K562 (cell line): ENCODE measurements around the gene HES5. TPM values are rescaled to one million over a fixed set of nuclear protein-coding genes. Genes with fewer than 3 reads are reported as not detected.

Source experiments
- ARID3B ChIP-seq: fragments of 250-450 bp; sonication (Bioruptor Pico); IDR thresholded peaks from 2 replicates; pipeline ENCODE4 v1.4.0; 2020; ENCODE audit warnings: borderline replicate concordance
- CBX1 ChIP-seq: sonication (generic); IDR thresholded peaks from 2 replicates; pipeline ENCODE4 v1.6.1; 2016; ENCODE audit warnings: antibody characterized with exemption, low read depth, mild to moderate bottlenecking
- CREM ChIP-seq: IDR thresholded peaks from 2 replicates; pipeline ENCODE4 v1.6.1; 2014; ENCODE audit warnings: antibody characterized with exemption, low read depth
- DNMT1 ChIP-seq: fragments of 450-650 bp; IDR thresholded peaks from 2 replicates; pipeline ENCODE4 v1.6.1; 2016; ENCODE audit warnings: antibody characterized with exemption, mild to moderate bottlenecking
- E2F6 ChIP-seq, 2 experiments: IDR thresholded peaks; 2 replicates each; pipeline ENCODE4 v1.6.1; 2011; ENCODE audit warnings: borderline replicate concordance in 1 of 2, control low read depth in 1 of 2, low read depth in 1 of 2, low read length in 1 of 2, mild to moderate bottlenecking in 1 of 2, mixed read lengths in 1 of 2, moderate library complexity in 1 of 2; ENCODE audit not compliant: insufficient read depth in 1 of 2, insufficient read length in 1 of 2, poor library complexity in 1 of 2, severe bottlenecking in 1 of 2; ENCODE audit errors: extremely low read depth in 1 of 2
- EP400 ChIP-seq: fragments of 450-650 bp; IDR thresholded peaks from 2 replicates; pipeline ENCODE4 v1.6.1; 2017; ENCODE audit warnings: antibody characterized with exemption, mild to moderate bottlenecking, moderate library complexity
- ETV1 ChIP-seq: fragments of 450-650 bp; conservative IDR thresholded peaks from 2 replicates; pipeline ENCODE4 v1.6.1; 2016; ENCODE audit warnings: missing genetic modification characterization, control low read depth, low read depth, missing compliant biosample characterization
- HNRNPUL1 ChIP-seq: fragments of 200-400 bp; formaldehyde crosslinking; IDR thresholded peaks from 2 replicates; pipeline ENCODE4 v1.6.1; 2017; ENCODE audit warnings: low read length
- NR4A1 ChIP-seq, 2 experiments: fragments of 250-450 bp in 1 of 2; fragments of 450-650 bp in 1 of 2; sonication (Bioruptor Pico) in 1 of 2; IDR thresholded peaks; 2 replicates each; pipeline versions ENCODE4 v1.4.0 to v1.6.1; 2016 to 2020; ENCODE audit warnings: mild to moderate bottlenecking in 2 of 2, missing compliant biosample characterization in 1 of 2, missing genetic modification characterization in 1 of 2, moderate library complexity in 1 of 2
- RFX7 ChIP-seq: fragments of 250-450 bp; sonication (Bioruptor Pico); IDR thresholded peaks from 2 replicates; pipeline ENCODE4 v1.5.1; 2021; ENCODE audit warnings: mild to moderate bottlenecking
- TBL1XR1 ChIP-seq, 2 experiments: IDR thresholded peaks; 2 replicates each; pipeline ENCODE4 v1.6.1; 2012; ENCODE audit warnings: improper control_type of control experiment in 2 of 2, low read length in 2 of 2, mild to moderate bottlenecking in 1 of 2
- THRAP3 ChIP-seq: fragments of 450-650 bp; IDR thresholded peaks from 2 replicates; pipeline ENCODE4 v1.6.1; 2016; ENCODE audit warnings: mild to moderate bottlenecking, inconsistent platforms, borderline replicate concordance
- ZNF232 ChIP-seq: sonication (generic); formaldehyde crosslinking; IDR thresholded peaks from 2 replicates; pipeline ENCODE4 v1.8.0; 2022; ENCODE audit warnings: mild to moderate bottlenecking, missing genetic modification reagents
- ZNF436 ChIP-seq: fragments of 250-450, 450-650 bp; sonication (Bioruptor Pico); formaldehyde crosslinking; IDR thresholded peaks from 2 replicates; pipeline ENCODE4 v1.7.0; 2020; ENCODE audit warnings: mild to moderate bottlenecking
- ZNF707 ChIP-seq: fragments of 250-450 bp; sonication (Bioruptor Pico); conservative IDR thresholded peaks from 2 replicates; pipeline ENCODE4 v1.8.0; 2022; ENCODE audit warnings: inconsistent platforms, mild to moderate bottlenecking, moderate library complexity
- polyA plus RNA-seq, 8 experiments: library from polyadenylated mRNA; depleted of rRNA in 4 of 8; stranded (reverse) in 5 of 8; unstranded in 3 of 8; fragments of >200 nt; fragmentation: Nextera tagmentation in 2 of 8; fragmentation: Illumina TruSeq in 1 of 8; extraction: Ambion mirVana in 2 of 8; extraction: Trizol in 1 of 8; gene quantifications; 2 replicates each; pipeline versions ENCODE4 v1.2.1 to v1.2.3, GENCODE V29; 2011 to 2014; ENCODE audit warnings: inconsistent platforms in 1 of 8, missing spikeins in 1 of 8
- total RNA-seq, 7 experiments: library from RNA; depleted of rRNA in 6 of 7; stranded (reverse); fragments of >200 nt in 6 of 7; fragmentation: Illumina TruSeq in 2 of 7; extraction: Trizol in 2 of 7; gene quantifications; 2 replicates each; pipeline versions ENCODE4 v1.2.1 to v1.2.3, GENCODE V29; 2011 to 2021; ENCODE audit warnings: low replicate concordance in 1 of 7
- TF ChIP-seq, protein P1 (sequence below): fragments of 150-350 bp; IDR thresholded peaks from 2 replicates; pipeline ENCODE4 v1.6.1; 2014; ENCODE audit warnings: low read depth, mild to moderate bottlenecking, low read length, borderline replicate concordance
- TF ChIP-seq, protein P2 (sequence below): fragments of 450-650 bp; formaldehyde crosslinking; IDR thresholded peaks from 2 replicates; pipeline ENCODE4 v1.4.0; 2022; ENCODE audit warnings: missing genetic modification characterization
- TF ChIP-seq, protein P3 (sequence below): fragments of 450-650 bp; formaldehyde crosslinking; IDR thresholded peaks from 2 replicates; pipeline ENCODE4 v1.4.0; 2022; ENCODE audit warnings: missing genetic modification characterization

The HES5 gene
- total and polyA plus RNA-seq, 9 of the 15 experiments (the other 6 are each of a cell fraction or from before 2014, with no cell fraction given), result not detected

- TF ChIP-seq HNRNPUL1 (no peak), ZNF436 (CRISPR knock-in tag) (peak; percentile 97), ZNF232 (CRISPR knock-in tag) (no peak), EP400 (no peak; the same call in 1 of the 2 replicates), TBL1XR1 (IDR thresholded peaks at IDR 0.05; ENCODE audit: low read length in 2 of 2) (0 out of 4 replicates have a peak, but pooled peaks of 1 of the 2 experiments have one; percentile 38), RFX7 (no peak), ARID3B (CRISPR knock-in tag) (no peak), THRAP3 (no peak), NR4A1 (CRISPR knock-in tag; IDR thresholded peaks at IDR 0.05) (no peak), NR4A1 (tag; IDR thresholded peaks at IDR 0.05) (no peak), CBX1 (peak; percentile 54; the same call in 1 of the 2 replicates), ETV1 (tag) (no peak), DNMT1 (no peak), CREM (peak; percentile 63), ZNF707 (no peak), E2F6 (IDR thresholded peaks at IDR 0.05; ENCODE audit: borderline replicate concordance in 1 of 2, extremely low read depth in 1 of 2, insufficient read depth in 1 of 2, insufficient read length in 1 of 2, low read depth in 1 of 2, low read length in 1 of 2, poor library complexity in 1 of 2, severe bottlenecking in 1 of 2) (peak; percentile 85 to 97)
- TF ChIP-seq, protein P1, sequence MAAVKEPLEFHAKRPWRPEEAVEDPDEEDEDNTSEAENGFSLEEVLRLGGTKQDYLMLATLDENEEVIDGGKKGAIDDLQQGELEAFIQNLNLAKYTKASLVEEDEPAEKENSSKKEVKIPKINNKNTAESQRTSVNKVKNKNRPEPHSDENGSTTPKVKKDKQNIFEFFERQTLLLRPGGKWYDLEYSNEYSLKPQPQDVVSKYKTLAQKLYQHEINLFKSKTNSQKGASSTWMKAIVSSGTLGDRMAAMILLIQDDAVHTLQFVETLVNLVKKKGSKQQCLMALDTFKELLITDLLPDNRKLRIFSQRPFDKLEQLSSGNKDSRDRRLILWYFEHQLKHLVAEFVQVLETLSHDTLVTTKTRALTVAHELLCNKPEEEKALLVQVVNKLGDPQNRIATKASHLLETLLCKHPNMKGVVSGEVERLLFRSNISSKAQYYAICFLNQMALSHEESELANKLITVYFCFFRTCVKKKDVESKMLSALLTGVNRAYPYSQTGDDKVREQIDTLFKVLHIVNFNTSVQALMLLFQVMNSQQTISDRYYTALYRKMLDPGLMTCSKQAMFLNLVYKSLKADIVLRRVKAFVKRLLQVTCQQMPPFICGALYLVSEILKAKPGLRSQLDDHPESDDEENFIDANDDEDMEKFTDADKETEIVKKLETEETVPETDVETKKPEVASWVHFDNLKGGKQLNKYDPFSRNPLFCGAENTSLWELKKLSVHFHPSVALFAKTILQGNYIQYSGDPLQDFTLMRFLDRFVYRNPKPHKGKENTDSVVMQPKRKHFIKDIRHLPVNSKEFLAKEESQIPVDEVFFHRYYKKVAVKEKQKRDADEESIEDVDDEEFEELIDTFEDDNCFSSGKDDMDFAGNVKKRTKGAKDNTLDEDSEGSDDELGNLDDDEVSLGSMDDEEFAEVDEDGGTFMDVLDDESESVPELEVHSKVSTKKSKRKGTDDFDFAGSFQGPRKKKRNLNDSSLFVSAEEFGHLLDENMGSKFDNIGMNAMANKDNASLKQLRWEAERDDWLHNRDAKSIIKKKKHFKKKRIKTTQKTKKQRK, result no peak
- TF ChIP-seq, protein P2, sequence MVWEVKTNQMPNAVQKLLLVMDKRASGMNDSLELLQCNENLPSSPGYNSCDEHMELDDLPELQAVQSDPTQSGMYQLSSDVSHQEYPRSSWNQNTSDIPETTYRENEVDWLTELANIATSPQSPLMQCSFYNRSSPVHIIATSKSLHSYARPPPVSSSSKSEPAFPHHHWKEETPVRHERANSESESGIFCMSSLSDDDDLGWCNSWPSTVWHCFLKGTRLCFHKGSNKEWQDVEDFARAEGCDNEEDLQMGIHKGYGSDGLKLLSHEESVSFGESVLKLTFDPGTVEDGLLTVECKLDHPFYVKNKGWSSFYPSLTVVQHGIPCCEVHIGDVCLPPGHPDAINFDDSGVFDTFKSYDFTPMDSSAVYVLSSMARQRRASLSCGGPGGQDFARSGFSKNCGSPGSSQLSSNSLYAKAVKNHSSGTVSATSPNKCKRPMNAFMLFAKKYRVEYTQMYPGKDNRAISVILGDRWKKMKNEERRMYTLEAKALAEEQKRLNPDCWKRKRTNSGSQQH (CRISPR knock-in tag), result no peak
- TF ChIP-seq, protein P3, sequence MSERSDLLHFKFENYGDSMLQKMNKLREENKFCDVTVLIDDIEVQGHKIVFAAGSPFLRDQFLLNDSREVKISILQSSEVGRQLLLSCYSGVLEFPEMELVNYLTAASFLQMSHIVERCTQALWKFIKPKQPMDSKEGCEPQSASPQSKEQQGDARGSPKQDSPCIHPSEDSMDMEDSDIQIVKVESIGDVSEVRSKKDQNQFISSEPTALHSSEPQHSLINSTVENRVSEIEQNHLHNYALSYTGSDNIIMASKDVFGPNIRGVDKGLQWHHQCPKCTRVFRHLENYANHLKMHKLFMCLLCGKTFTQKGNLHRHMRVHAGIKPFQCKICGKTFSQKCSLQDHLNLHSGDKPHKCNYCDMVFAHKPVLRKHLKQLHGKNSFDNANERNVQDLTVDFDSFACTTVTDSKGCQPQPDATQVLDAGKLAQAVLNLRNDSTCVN (CRISPR knock-in tag), result no peak
Measured at GRCh38 chr1:2545754-2546514, 15.9 kb upstream of the HES5 start (continued).
